DLD1 (cell line): ENCODE data around the gene ZDHHC11.
"Not testable (repeated sequence)": the region's sequence is repeated elsewhere in the genome, so short reads cannot be mapped to it uniquely, and the experiment has no call there.

Source experiments
- in situ Hi-C: cut with HindIII; loops from 2 replicates; pipeline ENCODE4 v1.10.0; 2017; ENCODE audit warnings: low sequenced_read_pairs

The ZDHHC11 gene

DNA sequence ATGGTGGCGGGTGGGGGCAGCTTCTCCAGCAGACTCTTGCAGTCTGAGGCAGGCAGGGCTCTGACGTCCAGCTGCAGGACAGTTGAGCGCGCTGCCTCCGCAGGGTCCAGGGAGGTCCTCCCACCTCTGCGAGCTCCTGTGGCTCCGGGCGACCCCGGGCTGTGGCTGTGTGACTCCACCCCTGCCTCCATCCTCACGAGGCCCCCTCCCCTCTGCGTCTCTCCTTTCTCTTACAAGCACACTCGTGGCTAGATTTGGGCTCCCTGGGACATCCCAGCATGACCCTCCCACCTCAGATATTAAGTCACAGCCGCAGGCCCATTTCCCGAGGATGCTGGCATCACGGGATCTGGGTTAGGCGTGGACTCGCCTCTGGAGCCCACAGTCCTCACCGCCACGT, 100.6 kb downstream of the ZDHHC11 start:
- in situ Hi-C loops: not testable (repeated sequence)

DNA sequence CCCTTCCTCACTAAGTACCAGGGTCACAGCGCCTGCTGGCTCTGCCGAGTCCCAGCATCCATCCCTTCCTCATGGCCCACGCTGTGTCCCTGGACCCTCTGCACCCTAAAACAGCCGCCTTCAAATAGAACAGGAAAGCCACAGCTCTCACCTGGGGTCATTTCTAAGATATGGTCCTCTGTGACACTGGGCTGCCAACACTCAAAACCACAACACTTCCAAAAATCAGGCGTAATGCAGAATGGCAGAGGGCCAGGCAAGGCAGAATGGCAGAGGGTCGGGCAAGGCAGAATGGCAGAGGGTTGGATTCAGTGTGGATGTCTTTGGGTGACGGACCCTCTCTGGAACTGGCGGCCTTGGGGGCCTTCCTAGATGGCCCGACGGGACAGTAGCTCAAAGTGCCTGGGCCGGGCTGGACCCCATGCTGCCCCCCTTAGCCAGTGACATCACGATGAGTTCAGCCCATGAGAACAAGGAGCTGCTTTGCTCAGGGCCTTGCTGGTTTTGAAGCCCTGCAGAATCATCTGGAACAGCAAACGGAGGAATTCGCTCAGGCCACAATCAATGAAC, 101.6 kb downstream of the ZDHHC11 start:
- in situ Hi-C loops: no loop called here

DNA sequence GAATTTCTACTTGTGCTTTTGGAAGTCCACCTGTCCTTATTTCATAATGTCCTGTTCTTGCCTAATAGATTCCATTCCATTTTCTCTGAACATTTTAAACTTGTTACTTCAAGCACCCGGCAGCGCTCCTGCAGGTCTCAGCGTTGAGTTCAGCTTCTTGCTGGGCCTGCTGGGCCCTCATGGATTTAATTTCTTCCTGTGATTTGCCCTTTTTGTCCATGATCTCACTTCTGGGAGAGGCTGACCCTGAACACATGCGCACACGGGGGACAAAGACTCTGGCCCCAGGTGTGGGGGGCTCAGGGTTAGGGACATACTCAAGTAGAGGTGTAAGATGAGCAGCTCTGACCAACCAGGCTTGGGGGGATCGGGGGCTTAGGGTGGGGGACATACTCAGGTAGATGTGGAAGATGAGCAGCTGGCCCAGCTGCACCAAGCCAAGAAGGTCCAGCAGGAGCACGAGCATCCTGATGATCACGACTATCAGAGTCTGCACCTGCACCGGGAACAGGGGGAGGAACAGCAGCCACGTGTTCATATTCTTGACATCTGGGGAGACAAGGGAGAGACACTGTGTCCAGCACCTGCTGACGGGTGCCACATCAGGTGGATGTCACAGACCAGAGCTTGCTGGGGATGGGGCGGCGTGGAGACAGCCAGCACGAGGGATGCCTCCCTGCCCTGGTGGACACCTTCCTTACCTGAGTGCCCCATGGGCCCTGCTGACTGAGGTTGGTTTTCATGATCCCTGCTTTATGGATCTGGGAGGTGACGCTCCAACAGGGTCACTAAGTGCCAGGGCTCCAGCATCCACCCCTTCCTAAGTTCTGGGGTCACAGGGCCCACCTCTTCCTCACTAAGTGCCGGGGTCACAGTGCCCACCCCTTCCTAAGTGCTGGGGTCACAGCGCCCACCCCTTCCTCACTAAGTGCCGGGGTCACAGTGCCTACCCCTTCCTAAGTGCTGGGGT, 102.5 kb downstream of the ZDHHC11 start:
- in situ Hi-C loops: not testable (repeated sequence)

DNA sequence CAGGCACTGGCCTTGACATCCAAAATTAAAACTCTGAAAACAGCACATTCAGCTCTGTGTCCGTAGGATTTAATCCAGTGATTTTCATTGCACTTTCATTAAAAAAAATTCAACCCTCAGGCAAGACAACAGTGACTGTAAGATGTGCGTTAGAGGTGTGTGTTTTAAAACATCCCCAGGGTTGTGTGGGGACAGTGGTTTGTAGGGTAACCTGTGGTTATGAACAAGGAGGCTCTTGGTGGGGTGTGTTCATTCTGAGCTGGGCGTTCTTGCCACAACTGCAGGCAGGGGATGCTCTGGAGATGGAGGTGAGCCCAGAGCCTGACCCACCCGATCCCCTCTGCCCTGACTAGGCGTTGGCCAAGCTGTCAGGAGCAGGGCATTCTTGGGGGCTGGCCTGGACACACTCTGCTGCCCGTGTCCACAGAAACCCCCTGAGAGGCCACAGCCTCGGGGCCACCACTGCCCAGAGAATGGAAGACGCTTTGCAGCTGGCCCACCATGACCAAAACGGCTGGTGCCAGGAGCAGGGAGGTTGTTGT, 103.4 kb downstream of the ZDHHC11 start:
- in situ Hi-C loops: not testable (repeated sequence)

DNA sequence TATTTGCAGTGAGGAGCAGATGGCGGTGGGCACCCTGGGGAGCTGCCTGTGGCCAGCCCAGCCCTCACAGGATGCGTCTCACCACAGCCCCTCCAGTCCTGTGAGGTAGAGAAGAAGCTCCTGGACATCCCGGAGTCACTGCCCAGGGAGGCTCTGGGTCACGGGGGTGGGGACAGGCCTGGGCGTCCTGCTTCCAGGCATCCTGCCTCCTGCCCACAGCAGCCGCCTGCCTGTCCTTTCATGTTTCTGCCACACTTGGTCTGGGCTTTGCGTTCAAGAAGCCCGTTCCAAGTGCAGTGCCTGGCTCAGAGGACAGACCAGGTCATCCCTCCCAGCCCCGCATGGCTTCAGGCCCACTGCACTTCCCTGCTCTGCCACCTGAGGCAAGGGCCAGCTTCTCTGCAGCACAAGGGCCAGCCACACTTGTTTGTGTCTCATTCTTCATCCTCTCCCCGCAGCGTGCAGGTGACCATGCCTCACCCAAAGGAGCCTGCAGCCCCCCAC, 104.5 kb downstream of the ZDHHC11 start:
- in situ Hi-C loops: no loop called here
